Lower leg skin (tissue), 3 donors: ENCODE measurements around the gene TMTC1.

Source experiments
- CTCF ChIP-seq, 3 donors: fragments of 450-650 bp; IDR thresholded peaks; one replicate each; pipeline ENCODE4 v1.5.1; 2016; ENCODE audit warnings: antibody characterized with exemption in 3 of 3, mild to moderate bottlenecking in 3 of 3, moderate library complexity in 2 of 3
- POLR2A ChIP-seq, 2 donors: fragments of 450-650 bp; IDR thresholded peaks; one replicate each; pipeline ENCODE4 v1.6.1; 2016 to 2017; ENCODE audit warnings: antibody characterized with exemption in 2 of 2, mild to moderate bottlenecking in 1 of 2, moderate library complexity in 1 of 2

GRCh38 chr12:29695026-29695425, 88.7 kb downstream of the TMTC1 start:
- TF ChIP-seq POLR2A (IDR thresholded peaks at IDR 0.05) (no peak), CTCF (IDR thresholded peaks at IDR 0.05) (no peak)
